MM.1S (cell line): ENCODE measurements around the gene MRPS5.

Experiments
- CTCF ChIP-seq: fragments of 300-600 bp; sonication (generic); IDR thresholded peaks from 2 replicates; pipeline ENCODE4 v1.5.1; 2016; ENCODE audit warnings: antibody characterized with exemption, low read length, mixed read lengths
- EZH2 ChIP-seq: fragments of 300-600 bp; sonication (generic); optimal IDR thresholded peaks from 2 replicates; pipeline ENCODE3; 2017; ENCODE audit warnings: low read depth, mild to moderate bottlenecking, antibody characterized with exemption, low read length, mixed read lengths
- EZH2phosphoT487 ChIP-seq: fragments of 300-600 bp; sonication (generic); IDR thresholded peaks from 2 replicates; pipeline ENCODE4 v1.6.1; 2018; ENCODE audit warnings: antibody characterized with exemption, low read length

- TF ChIP-seq CTCF (no peak), EZH2 (no peak), EZH2phosphoT487 (no peak)
Observed at GRCh38 chr2:95149397-95149984, 27.9 kb upstream of the MRPS5 start.
